SK-N-SH (cell line): ENCODE data around the gene CPAMD8. TPM values are rescaled to one million over a fixed set of nuclear protein-coding genes. Genes with fewer than 3 reads are reported as not detected.
"Not testable (repeated sequence)": the region's sequence is repeated elsewhere in the genome, so short reads cannot be mapped to it uniquely, and the experiment has no call there.

ENCODE experiments used
- CTCF ChIA-PET: fragments of 300-600, 350-600 bp; formaldehyde crosslinking; extraction: SDS; loops from one replicate; lab custom pipeline; 2021; lab: Yijun Ruan, JAX
- POLR2A ChIA-PET: fragments of 350-600 bp; sonication (Branson Sonifier 250); formaldehyde crosslinking; extraction: SDS; loops from one replicate; lab custom pipeline; 2020; ENCODE audit warnings: antibody characterized with exemption, inconsistent platforms; lab: Yijun Ruan, JAX
- DNase-seq: peaks from one replicate; pipeline ENCODE4 v3.0.0; 2012
- H2AFZ ChIP-seq: fragments of 200-600 bp; sonication (generic); 2 replicates; pipeline ENCODE4 v1.8.1; 2016; ENCODE audit warnings: antibody characterized with exemption, mild to moderate bottlenecking, low read depth
- H3F3A ChIP-seq: fragments of 200-600 bp; sonication (generic); replicated peaks from 2 replicates; pipeline ENCODE3; 2016; ENCODE audit warnings: antibody characterized with exemption, mild to moderate bottlenecking; ENCODE audit not compliant: insufficient read depth
- H3K27ac ChIP-seq, 2 experiments: fragments of 200-500 bp in 1 of 2; fragments of 200-600 bp in 1 of 2; sonication (Bioruptor generic) in 1 of 2; sonication (generic), shearing (Covaris generic) in 1 of 2; 2 replicates each; pipeline versions ENCODE4 v1.5.1 to v1.6.1; 2014 to 2016; ENCODE audit warnings: low read depth in 2 of 2, inconsistent platforms in 1 of 2, low read length in 1 of 2, mild to moderate bottlenecking in 1 of 2, mixed read lengths in 1 of 2
- H3K27me3 ChIP-seq: fragments of 200-600 bp; sonication (generic), shearing (Covaris generic); 2 replicates; pipeline ENCODE4 v1.6.1; 2016; ENCODE audit warnings: mixed run types; ENCODE audit not compliant: insufficient read depth
- H3K36me3 ChIP-seq, 2 experiments: fragments of 200-500 bp in 1 of 2; fragments of 200-600 bp in 1 of 2; sonication (Bioruptor generic) in 1 of 2; sonication (generic) in 1 of 2; replicated peaks in 1 of 2; 2 replicates each; pipeline versions ENCODE3 to v1.5.1; 2014 to 2016; ENCODE audit warnings: low read length in 1 of 2, mild to moderate bottlenecking in 1 of 2; ENCODE audit not compliant: insufficient read depth in 2 of 2, control insufficient read depth in 1 of 2
- H3K4me1 ChIP-seq, 2 experiments: fragments of 200-500 bp in 1 of 2; fragments of 200-600 bp in 1 of 2; sonication (Bioruptor generic) in 1 of 2; sonication (generic), shearing (Covaris generic) in 1 of 2; 2 replicates each; pipeline versions ENCODE4 v1.5.1 to v1.6.1; 2014 to 2016; ENCODE audit warnings: low read depth in 1 of 2, low read length in 1 of 2, mixed run types in 1 of 2; ENCODE audit not compliant: insufficient read depth in 2 of 2, control insufficient read depth in 1 of 2
- H3K4me2 ChIP-seq: fragments of 200-600 bp; sonication (generic), shearing (Covaris generic); 2 replicates; pipeline ENCODE4 v1.6.1; 2017; ENCODE audit warnings: mixed run types
- H3K4me3 ChIP-seq, 2 experiments: fragments of 200-500 bp in 1 of 2; fragments of 200-600 bp in 1 of 2; sonication (Bioruptor generic) in 1 of 2; sonication (generic), shearing (Covaris generic) in 1 of 2; 2 replicates each; pipeline versions ENCODE4 v1.5.1 to v1.8.1; 2014 to 2016; ENCODE audit warnings: low read depth in 2 of 2, inconsistent platforms in 1 of 2, low read length in 1 of 2, mild to moderate bottlenecking in 1 of 2, mixed read lengths in 1 of 2, moderate library complexity in 1 of 2
- H3K79me2 ChIP-seq: fragments of 200-600 bp; sonication (generic); 2 replicates; pipeline ENCODE4 v1.8.1; 2017; ENCODE audit warnings: mild to moderate bottlenecking; ENCODE audit not compliant: insufficient read depth
- H3K9ac ChIP-seq: fragments of 200-600 bp; sonication (generic); 2 replicates; pipeline ENCODE4 v1.6.1; 2017; ENCODE audit warnings: mixed run types
- H3K9me2 ChIP-seq: fragments of 200-600 bp; sonication (generic); 2 replicates; pipeline ENCODE4 v1.6.1; 2017; ENCODE audit warnings: mixed run types
- H3K9me3 ChIP-seq: fragments of 200-600 bp; sonication (generic); 2 replicates; pipeline ENCODE4 v1.6.1; 2017; ENCODE audit warnings: mixed run types, mild to moderate bottlenecking, moderate library complexity
- H4K20me1 ChIP-seq: fragments of 200-600 bp; sonication (generic); 2 replicates; pipeline ENCODE4 v1.6.1; 2017; ENCODE audit warnings: mild to moderate bottlenecking, mixed run types; ENCODE audit not compliant: insufficient read depth
- CHD2 ChIP-seq: fragments of 150-350 bp; IDR thresholded peaks from 2 replicates; pipeline ENCODE4 v1.6.1; 2018; ENCODE audit warnings: low read length; ENCODE audit not compliant: partially characterized antibody
- EP300 ChIP-seq, 2 experiments: IDR thresholded peaks; 2 replicates each; pipeline versions ENCODE4 v1.4.0 to v1.6.1; 2012; ENCODE audit warnings: borderline replicate concordance in 1 of 2, low read depth in 1 of 2, low read length in 1 of 2
- EZH2phosphoT487 ChIP-seq: fragments of 200-600 bp; sonication (generic); IDR thresholded peaks from 2 replicates; pipeline ENCODE4 v1.6.1; 2017; ENCODE audit warnings: low read depth, mixed run types, mild to moderate bottlenecking, antibody characterized with exemption, moderate library complexity, borderline replicate concordance
- FOSL2 ChIP-seq: IDR thresholded peaks from 2 replicates; pipeline ENCODE4 v1.4.0; 2012; ENCODE audit warnings: low read depth, mild to moderate bottlenecking, moderate library complexity, borderline replicate concordance
- FOXJ3 ChIP-seq: sonication (generic); formaldehyde crosslinking; IDR thresholded peaks from 2 replicates; pipeline ENCODE4 v1.5.1; 2020; ENCODE audit warnings: mild to moderate bottlenecking, missing genetic modification reagents
- FOXM1 ChIP-seq: IDR thresholded peaks from 2 replicates; pipeline ENCODE4 v1.4.0; 2012; ENCODE audit warnings: low read depth, mild to moderate bottlenecking
- GABPA ChIP-seq: IDR thresholded peaks from 2 replicates; pipeline ENCODE4 v1.4.0; 2012; ENCODE audit warnings: low read depth, mild to moderate bottlenecking
- GATA2 ChIP-seq: sonication (generic); formaldehyde crosslinking; IDR thresholded peaks from 2 replicates; pipeline ENCODE4 v1.5.0; 2020; ENCODE audit warnings: mild to moderate bottlenecking, missing genetic modification reagents
- JUND ChIP-seq: IDR thresholded peaks from 2 replicates; pipeline ENCODE4 v1.4.0; 2012
- MXI1 ChIP-seq: IDR thresholded peaks from 2 replicates; pipeline ENCODE4 v1.6.1; 2012; ENCODE audit warnings: mild to moderate bottlenecking, low read depth, low read length, improper control_type of control experiment
- PBX3 ChIP-seq: IDR thresholded peaks from 2 replicates; pipeline ENCODE4; 2012
- POLR2AphosphoS5 ChIP-seq: IDR thresholded peaks from 2 replicates; pipeline ENCODE4 v1.6.1; 2012; ENCODE audit warnings: low read depth, low read length
- REST ChIP-seq: IDR thresholded peaks from 2 replicates; pipeline ENCODE4 v1.6.1; 2012; ENCODE audit warnings: mild to moderate bottlenecking, low read depth, low read length, moderate library complexity
- SIN3A ChIP-seq: IDR thresholded peaks from 2 replicates; pipeline ENCODE4 v1.6.1; 2012; ENCODE audit warnings: low read depth, mild to moderate bottlenecking, low read length, moderate library complexity, borderline replicate concordance
- SMC3 ChIP-seq: IDR thresholded peaks from 2 replicates; pipeline ENCODE4 v1.6.1; 2012; ENCODE audit warnings: low read depth, low read length, improper control_type of control experiment
- TAF1 ChIP-seq: IDR thresholded peaks from 2 replicates; pipeline ENCODE4 v1.6.1; 2012; ENCODE audit warnings: low read depth, mild to moderate bottlenecking, low read length, moderate library complexity, borderline replicate concordance
- TEAD4 ChIP-seq: IDR thresholded peaks from 2 replicates; pipeline ENCODE4 v1.4.0; 2012; ENCODE audit warnings: mild to moderate bottlenecking, borderline replicate concordance; ENCODE audit not compliant: insufficient read depth
- YY1 ChIP-seq: IDR thresholded peaks from 2 replicates; pipeline ENCODE4 v1.4.0; 2012; ENCODE audit warnings: low read depth, mild to moderate bottlenecking
- ZBTB33 ChIP-seq: IDR thresholded peaks from 2 replicates; pipeline ENCODE4 v1.4.0; 2012; ENCODE audit warnings: low read depth, borderline replicate concordance
- WGBS: methylation state at CpG from one replicate; pipeline ENCODE4 v1.1.6; 2017; ENCODE audit warnings: low lambda C conversion rate; 5-methylcytosine and 5-hydroxymethylcytosine counted together
- polyA plus RNA-seq, 3 experiments: library from polyadenylated mRNA; depleted of rRNA; stranded (reverse); fragments of >200 nt; gene quantifications; 2 replicates each; pipeline ENCODE4 v1.2.3, GENCODE V29; 2012

CPAMD8 gene
- polyA plus RNA-seq, 1 of the 3 experiments (the other 2 are of a cell fraction): 1.2 TPM

GRCh38 chr19:16998635-16999194, 27.9 kb downstream of the CPAMD8 start:
- H4K20me1 ChIP-seq: no peaks in the 10 kb centered on the region
- CTCF ChIA-PET: no interaction called here
- no peak overlapping the region for H3K9ac ChIP-seq
- no peaks in the 10 kb centered on the region for H3K9me2 ChIP-seq
- 73% methylated on average over 3 of the region's 3 CpGs for WGBS
- no peak for TF ChIP-seq EP300 (IDR thresholded peaks at IDR 0.05; ENCODE audit: borderline replicate concordance in 1 of 2, low read depth in 1 of 2, low read length in 1 of 2)
- TF ChIP-seq TEAD4: no peak
- no peak for TF ChIP-seq CHD2
- TF ChIP-seq EZH2phosphoT487: no peak
- no peak for TF ChIP-seq GABPA
- TF ChIP-seq SIN3A: no peak
- no peak for TF ChIP-seq FOXJ3 (CRISPR knock-in tag)
- no peak for TF ChIP-seq FOXM1
- no peak for TF ChIP-seq POLR2AphosphoS5
- TF ChIP-seq MXI1: no peak
- TF ChIP-seq REST: no peak
- TF ChIP-seq YY1: no peak
- TF ChIP-seq SMC3: no peak
- TF ChIP-seq PBX3: no peak
- no peak for TF ChIP-seq ZBTB33
- TF ChIP-seq TAF1: no peak
- no peak for TF ChIP-seq FOSL2
- TF ChIP-seq GATA2 (CRISPR knock-in tag): no peak
- no peak for TF ChIP-seq JUND
- no peak overlapping the region for H3K4me3 ChIP-seq
- H3K4me2 ChIP-seq: no peak overlapping the region
- POLR2A ChIA-PET: no interaction called here
- H3K79me2 ChIP-seq: no peaks in the 10 kb centered on the region
- H3K27ac ChIP-seq: no peak overlapping the region
- DNase-seq: no peak
- H2AFZ ChIP-seq: no peak overlapping the region
- no peaks in the 10 kb centered on the region for H3K4me1 ChIP-seq
- H3F3A ChIP-seq: no peaks in the 10 kb centered on the region
- H3K36me3 ChIP-seq: no peaks in the 10 kb centered on the region
- no peaks in the 10 kb centered on the region for H3K9me3 ChIP-seq
- H3K27me3 ChIP-seq: peaks cover 8% of the 10 kb centered on the region; the same call in 1 of the 2 replicates

GRCh38 chr19:16996838-16997490, 29.6 kb downstream of the CPAMD8 start:
- H3F3A ChIP-seq, H3K9me2 ChIP-seq, H3K9me3 ChIP-seq, H3K4me1 ChIP-seq, H2AFZ ChIP-seq, POLR2A ChIA-PET, DNase-seq, H3K4me2 ChIP-seq, H3K27ac ChIP-seq, H4K20me1 ChIP-seq, H3K36me3 ChIP-seq, H3K27me3 ChIP-seq, H3K9ac ChIP-seq, H3K79me2 ChIP-seq, CTCF ChIA-PET, H3K4me3 ChIP-seq: not testable (repeated sequence)
- WGBS: 35% methylated on average over 9 of the region's 23 CpGs
